Keratinocyte (primary cell): ENCODE data around the gene CDH10. TPM values are rescaled to one million over a fixed set of nuclear protein-coding genes. Genes with fewer than 3 reads are reported as not detected.

Experiments used
- DNase-seq: peaks from one replicate; pipeline ENCODE4 v3.0.0-alpha.2; 2011; ENCODE audit warnings: low read depth, missing footprints, low spot score
- FAIRE-seq: peaks from 2 replicates; lab custom pipeline; 2011; peaks lifted over from hg19 to GRCh38; lab: Jason Lieb, UNC
- H2AFZ ChIP-seq: 2 replicates; pipeline ENCODE4 v1.6.0; 2012; ENCODE audit warnings: low read length, control low read depth, inconsistent platforms; ENCODE audit not compliant: control insufficient read depth
- H3K27ac ChIP-seq: 2 replicates; pipeline ENCODE4 v1.5.1; 2011; ENCODE audit warnings: low read length; ENCODE audit not compliant: control insufficient read depth, insufficient read depth
- H3K27me3 ChIP-seq: 3 replicates; pipeline ENCODE4 v1.6.0; 2011; ENCODE audit warnings: low read length; ENCODE audit not compliant: control insufficient read depth, insufficient read depth; ENCODE audit errors: extremely low read depth
- H3K36me3 ChIP-seq, 2 experiments: 2 replicates in 1 of 2; 3 replicates in 1 of 2; pipeline ENCODE4 v1.5.1; 2011; ENCODE audit warnings: low read length in 2 of 2, mild to moderate bottlenecking in 1 of 2; ENCODE audit not compliant: control insufficient read depth in 2 of 2, insufficient read depth in 2 of 2; ENCODE audit errors: extremely low read depth in 1 of 2
- H3K4me1 ChIP-seq: 3 replicates; pipeline ENCODE4 v1.5.1; 2011; ENCODE audit warnings: low read length; ENCODE audit not compliant: control insufficient read depth, insufficient read depth; ENCODE audit errors: extremely low read depth
- H3K4me2 ChIP-seq: 3 replicates; pipeline ENCODE4 v1.6.0; 2011; ENCODE audit warnings: low read depth, low read length; ENCODE audit not compliant: control insufficient read depth, insufficient read depth; ENCODE audit errors: extremely low read depth
- H3K4me3 ChIP-seq, 3 experiments: fragments of 200-600 bp in 1 of 3; sonication (generic) in 1 of 3; 2 replicates in 2 of 3; 3 replicates in 1 of 3; pipeline ENCODE4 v1.5.1; 2011 to 2016; ENCODE audit warnings: low read length in 3 of 3, mild to moderate bottlenecking in 3 of 3, control low read depth in 2 of 3, inconsistent platforms in 1 of 3, low read depth in 1 of 3, mixed read lengths in 1 of 3, mixed run types in 1 of 3, moderate library complexity in 1 of 3; ENCODE audit not compliant: control insufficient read depth in 2 of 3, insufficient read depth in 2 of 3; ENCODE audit errors: extremely low read depth in 1 of 3
- H3K79me2 ChIP-seq: 2 replicates; pipeline ENCODE4 v1.6.0; 2012; ENCODE audit warnings: low read length; ENCODE audit not compliant: control insufficient read depth, insufficient read depth
- H3K9ac ChIP-seq: 3 replicates; pipeline ENCODE4 v1.6.0; 2011; ENCODE audit warnings: low read length; ENCODE audit not compliant: control insufficient read depth, insufficient read depth; ENCODE audit errors: extremely low read depth
- H3K9me1 ChIP-seq: 3 replicates; pipeline ENCODE4 v1.6.0; 2011; ENCODE audit warnings: low read length; ENCODE audit not compliant: control insufficient read depth, insufficient read depth; ENCODE audit errors: extremely low read depth
- H3K9me3 ChIP-seq: 2 replicates; pipeline ENCODE4 v1.5.1; 2012; ENCODE audit warnings: low read depth, low read length; ENCODE audit not compliant: control insufficient read depth
- H4K20me1 ChIP-seq: 3 replicates; pipeline ENCODE4 v1.6.0; 2011; ENCODE audit warnings: low read length; ENCODE audit not compliant: control insufficient read depth, insufficient read depth; ENCODE audit errors: extremely low read depth
- EZH2 ChIP-seq: IDR thresholded peaks from one replicate; pipeline ENCODE4 v1.6.1; 2012; ENCODE audit warnings: inconsistent platforms, mild to moderate bottlenecking, low read length, moderate library complexity
- dilution Hi-C: fragments of 300-500 bp; cut with MboI; formaldehyde crosslinking; loops from one replicate; pipeline ENCODE4 v1.7.0; 2020; ENCODE audit warnings: low sequenced_read_pairs; ENCODE audit not compliant: extremely low pct_ligation_motif_present
- polyA plus RNA-seq, 5 experiments: library from polyadenylated mRNA; depleted of rRNA in 3 of 5; stranded (reverse) in 3 of 5; stranded (forward) in 1 of 5; unstranded in 1 of 5; fragments of >200 nt; gene quantifications; 1 replicate in 1 of 5; 2 replicates in 3 of 5; 3 replicates in 1 of 5; pipeline versions ENCODE4 v1.2.1 to v1.2.3, GENCODE V29; 2011 to 2012; ENCODE audit warnings: missing spikeins in 2 of 5, low read depth in 1 of 5, low replicate concordance in 1 of 5
- TF ChIP-seq, protein P1 (sequence below), 3 experiments: IDR thresholded peaks in 1 of 3; conservative IDR thresholded peaks in 1 of 3; optimal IDR thresholded peaks in 1 of 3; 2 replicates in 2 of 3; 3 replicates in 1 of 3; pipeline versions ENCODE3 to v1.5.1; 2011; ENCODE audit warnings: low read length in 3 of 3, mild to moderate bottlenecking in 3 of 3, moderate library complexity in 2 of 3, control low read depth in 1 of 3, inconsistent platforms in 1 of 3; ENCODE audit not compliant: insufficient read depth in 2 of 3; ENCODE audit errors: extremely low read depth in 1 of 3

The CDH10 gene
- polyA plus RNA-seq, 1 donor (not counting 4 experiments of a cell fraction or from before 2014, with no cell fraction given): 0.26 TPM

DNA sequence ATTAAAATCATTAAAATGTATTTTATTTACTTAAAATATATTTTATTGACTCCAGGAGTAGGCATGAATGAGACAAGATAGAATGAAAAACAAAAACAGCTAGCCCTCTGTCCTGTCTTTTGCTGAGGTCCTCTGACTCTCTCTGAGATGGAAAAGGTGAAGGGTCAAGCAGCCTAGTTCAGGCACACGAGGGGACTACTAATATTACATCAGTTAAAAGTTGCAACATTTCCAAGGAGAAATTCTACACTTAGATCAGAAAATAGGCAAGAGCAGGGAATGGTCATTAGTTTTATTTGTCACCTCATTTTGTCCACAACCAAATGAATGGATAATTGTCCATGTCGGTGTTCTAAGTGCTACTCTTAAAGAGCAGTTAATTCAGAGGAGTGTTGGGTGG lies 148.5 kb downstream of the CDH10 start:
- H3K9me3 ChIP-seq: peaks cover 2% of the 10 kb centered on the region
- H3K4me3 ChIP-seq: no peak overlapping the region
- no peaks in the 10 kb centered on the region for H3K27me3 ChIP-seq
- no peaks in the 10 kb centered on the region for H3K9me1 ChIP-seq
- H3K4me1 ChIP-seq: no peaks in the 10 kb centered on the region
- H3K79me2 ChIP-seq: no peaks in the 10 kb centered on the region
- H3K36me3 ChIP-seq: no peaks in the 10 kb centered on the region
- FAIRE-seq (no peak), DNase-seq (no peak)
- no peak overlapping the region for H3K9ac ChIP-seq
- no peaks in the 10 kb centered on the region for H4K20me1 ChIP-seq
- TF ChIP-seq, protein P1, sequence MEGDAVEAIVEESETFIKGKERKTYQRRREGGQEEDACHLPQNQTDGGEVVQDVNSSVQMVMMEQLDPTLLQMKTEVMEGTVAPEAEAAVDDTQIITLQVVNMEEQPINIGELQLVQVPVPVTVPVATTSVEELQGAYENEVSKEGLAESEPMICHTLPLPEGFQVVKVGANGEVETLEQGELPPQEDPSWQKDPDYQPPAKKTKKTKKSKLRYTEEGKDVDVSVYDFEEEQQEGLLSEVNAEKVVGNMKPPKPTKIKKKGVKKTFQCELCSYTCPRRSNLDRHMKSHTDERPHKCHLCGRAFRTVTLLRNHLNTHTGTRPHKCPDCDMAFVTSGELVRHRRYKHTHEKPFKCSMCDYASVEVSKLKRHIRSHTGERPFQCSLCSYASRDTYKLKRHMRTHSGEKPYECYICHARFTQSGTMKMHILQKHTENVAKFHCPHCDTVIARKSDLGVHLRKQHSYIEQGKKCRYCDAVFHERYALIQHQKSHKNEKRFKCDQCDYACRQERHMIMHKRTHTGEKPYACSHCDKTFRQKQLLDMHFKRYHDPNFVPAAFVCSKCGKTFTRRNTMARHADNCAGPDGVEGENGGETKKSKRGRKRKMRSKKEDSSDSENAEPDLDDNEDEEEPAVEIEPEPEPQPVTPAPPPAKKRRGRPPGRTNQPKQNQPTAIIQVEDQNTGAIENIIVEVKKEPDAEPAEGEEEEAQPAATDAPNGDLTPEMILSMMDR (optimal IDR thresholded peaks at IDR 0.05 in 1 of 3, IDR thresholded peaks at IDR 0.05 in 1 of 3, conservative IDR thresholded peaks at IDR 0.05 in 1 of 3; ENCODE audit: extremely low read depth in 1 of 3, insufficient read depth in 2 of 3, low read length in 3 of 3): no peak
- TF ChIP-seq EZH2: no peak
- dilution Hi-C loops: no loop called here
- no peak overlapping the region for H3K27ac ChIP-seq
- no peak overlapping the region for H2AFZ ChIP-seq
- H3K4me2 ChIP-seq: no peak overlapping the region

DNA sequence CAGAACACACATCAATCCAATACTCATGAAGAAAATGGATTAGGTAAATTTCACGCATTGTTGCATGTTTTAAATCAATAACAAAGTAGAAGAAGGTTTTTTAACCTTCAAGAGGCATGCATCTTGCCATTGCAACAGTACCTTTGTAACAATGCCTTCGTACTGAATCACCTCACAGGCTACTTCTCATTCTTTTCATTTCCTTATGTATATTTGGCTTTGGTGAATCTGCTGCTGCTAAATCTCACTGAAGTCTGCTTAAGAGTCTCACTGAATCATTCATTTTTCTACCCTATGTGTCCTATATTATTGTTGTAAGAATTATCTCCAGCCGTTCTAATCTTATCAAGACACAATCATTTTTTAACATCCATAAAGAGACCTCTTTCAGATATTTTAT lies 152.5 kb downstream of the CDH10 start:
- H3K9me3 ChIP-seq: peaks cover 2% of the 10 kb centered on the region
- no peaks in the 10 kb centered on the region for H4K20me1 ChIP-seq
- dilution Hi-C loops: no loop called here
- no peak overlapping the region for H3K27ac ChIP-seq
- H3K4me1 ChIP-seq: no peaks in the 10 kb centered on the region
- no peaks in the 10 kb centered on the region for H3K36me3 ChIP-seq
- no peaks in the 10 kb centered on the region for H3K79me2 ChIP-seq
- H3K4me2 ChIP-seq: no peak overlapping the region
- no peaks in the 10 kb centered on the region for H3K27me3 ChIP-seq
- no peaks in the 10 kb centered on the region for H3K9me1 ChIP-seq
- H3K9ac ChIP-seq: no peak overlapping the region
- FAIRE-seq (no peak), DNase-seq (no peak)
- TF ChIP-seq EZH2: no peak
- TF ChIP-seq, protein P1 (optimal IDR thresholded peaks at IDR 0.05 in 1 of 3, IDR thresholded peaks at IDR 0.05 in 1 of 3, conservative IDR thresholded peaks at IDR 0.05 in 1 of 3; ENCODE audit: extremely low read depth in 1 of 3, insufficient read depth in 2 of 3, low read length in 3 of 3): no peak
- no peak overlapping the region for H3K4me3 ChIP-seq
- no peak overlapping the region for H2AFZ ChIP-seq
